ENCODE results near the gene VPREB3. TPM values are rescaled to one million over a fixed set of nuclear protein-coding genes. Genes with fewer than 3 reads are reported as not detected.

VPREB3 gene
- total RNA-seq, 1 experiment from 2014 or later, result not detected

GRCh38 chr22:23790819-23791737 lies 36.9 kb upstream of the VPREB3 start:
- intact Hi-C loops (cut with micrococcal nuclease; ENCODE audit: unreplicated experiment), result no loop called here
- no TSS peak for BruUV-seq (replicated peaks)
- Mint-ChIP-seq H3K27me3 (ENCODE audit: unreplicated experiment) (no peaks in the 10 kb centered on the region), H3K36me3 (ENCODE audit: insufficient read depth, unreplicated experiment) (peaks cover 66% of the 10 kb centered on the region), H3K9me3 (ENCODE audit: low read depth, unreplicated experiment) (no peaks in the 10 kb centered on the region), H3K4me1 (ENCODE audit: low read depth, unreplicated experiment) (no peaks in the 10 kb centered on the region), H3K27ac (ENCODE audit: unreplicated experiment) (no peak overlapping the region), H3K4me3 (ENCODE audit: low read depth, unreplicated experiment) (no peak overlapping the region)
- CTCF ChIA-PET, result interaction anchor here (0.5 kb wide), 1 partner anchor 33 kb away, joined by 3 read pairs; no protein-coding TSS in a partner anchor
- DNase-seq, result no peak
- TF ChIP-seq CTCF (IDR thresholded peaks at IDR 0.05; ENCODE audit: unreplicated experiment), result no peak

- no peak for TF ChIP-seq CTCF (IDR thresholded peaks at IDR 0.05; ENCODE audit: unreplicated experiment)
- H3K27me3 Mint-ChIP-seq (ENCODE audit: unreplicated experiment), result no peaks in the 10 kb centered on the region
- no peak for DNase-seq
- H3K4me3 Mint-ChIP-seq (ENCODE audit: low read depth, unreplicated experiment), result no peak overlapping the region
- H3K36me3 Mint-ChIP-seq (ENCODE audit: insufficient read depth, unreplicated experiment), result peaks cover 52% of the 10 kb centered on the region
- CTCF ChIA-PET, result interaction anchor here (0.8 kb wide), 1 partner anchor 19 kb away, joined by 5 read pairs; no protein-coding TSS in a partner anchor
- intact Hi-C loops (cut with micrococcal nuclease; ENCODE audit: unreplicated experiment), result loop anchor here (10.0 kb wide), 1 partner anchor 45 kb away; the partner anchor contains the start of gene DERL3
- H3K27ac Mint-ChIP-seq (ENCODE audit: unreplicated experiment), result no peak overlapping the region
- no TSS peak for BruUV-seq (replicated peaks)
- H3K4me1 Mint-ChIP-seq (ENCODE audit: low read depth, unreplicated experiment), result peaks cover 2% of the 10 kb centered on the region
- no peaks in the 10 kb centered on the region for H3K9me3 Mint-ChIP-seq (ENCODE audit: low read depth, unreplicated experiment)
Observed at GRCh38 chr22:23789638-23790037, 35.4 kb upstream of the VPREB3 start.

- H3K9me3 Mint-ChIP-seq (ENCODE audit: low read depth, unreplicated experiment), result no peaks in the 10 kb centered on the region
- no peaks in the 10 kb centered on the region for H3K27me3 Mint-ChIP-seq (ENCODE audit: unreplicated experiment)
- no TSS peak for BruUV-seq (replicated peaks)
- CTCF ChIA-PET, result no interaction called here
- TF ChIP-seq CTCF (IDR thresholded peaks at IDR 0.05; ENCODE audit: unreplicated experiment), result no peak
- H3K27ac Mint-ChIP-seq (ENCODE audit: unreplicated experiment), result no peak overlapping the region
- H3K4me1 Mint-ChIP-seq (ENCODE audit: low read depth, unreplicated experiment), result peaks cover 7% of the 10 kb centered on the region
- H3K36me3 Mint-ChIP-seq (ENCODE audit: insufficient read depth, unreplicated experiment), result peaks cover 47% of the 10 kb centered on the region
- intact Hi-C loops (cut with micrococcal nuclease; ENCODE audit: unreplicated experiment), result loop anchor here (10.0 kb wide), 1 partner anchor 46 kb away; the partner anchor contains the start of gene DERL3
- no peak for DNase-seq
- H3K4me3 Mint-ChIP-seq (ENCODE audit: low read depth, unreplicated experiment), result no peak overlapping the region
Observed at GRCh38 chr22:23789121-23789520, 34.9 kb upstream of the VPREB3 start.

- no peak for TF ChIP-seq CTCF (IDR thresholded peaks at IDR 0.05; ENCODE audit: unreplicated experiment)
- Mint-ChIP-seq H3K4me1 (ENCODE audit: low read depth, unreplicated experiment) (peaks cover 11% of the 10 kb centered on the region), H3K27ac (ENCODE audit: unreplicated experiment) (no peak overlapping the region), H3K9me3 (ENCODE audit: low read depth, unreplicated experiment) (no peaks in the 10 kb centered on the region), H3K27me3 (ENCODE audit: unreplicated experiment) (no peaks in the 10 kb centered on the region), H3K4me3 (ENCODE audit: low read depth, unreplicated experiment) (peak overlapping the region; percentile 79), H3K36me3 (ENCODE audit: insufficient read depth, unreplicated experiment) (peaks cover 38% of the 10 kb centered on the region)
- intact Hi-C loops (cut with micrococcal nuclease; ENCODE audit: unreplicated experiment), result loop anchor here (10.0 kb wide), 1 partner anchor 47 kb away; the partner anchor contains the start of gene DERL3
- CTCF ChIA-PET, result no interaction called here
- no peak for DNase-seq
- BruUV-seq (replicated peaks), result TSS peak; percentile 64
Observed at GRCh38 chr22:23787910-23788309, 33.7 kb upstream of the VPREB3 start.

Data from Calu3 (cell line).